ENCODE results near the gene DPP3. TPM values are rescaled to one million over a fixed set of nuclear protein-coding genes. Genes with fewer than 3 reads are reported as not detected.

Gene DPP3
- total RNA-seq, 1 experiment from 2014 or later: 86.7 TPM

GRCh38 chr11:66494458-66494857, 14.2 kb downstream of the DPP3 start:
- ChIA-PET CTCF (interaction anchor here (1.1 to 1.4 kb wide), 4 partner anchors 15 to 184 kb away, joined by 3 to 9 read pairs (median 6); partner anchors contain the start of genes DPP3 and RBM4B), POLR2A (no interaction called here)
- no peak for TF ChIP-seq NFATC4 (CRISPR knock-in tag; IDR thresholded peaks at IDR 0.05)
- TF ChIP-seq CDX4 (CRISPR knock-in tag; IDR thresholded peaks at IDR 0.05; ENCODE audit: borderline replicate concordance): no peak
- TF ChIP-seq NR3C1 (CRISPR knock-in tag; conservative IDR thresholded peaks at IDR 0.05; ENCODE audit: low read depth): no peak
- TF ChIP-seq CBFB (CRISPR knock-in tag; IDR thresholded peaks at IDR 0.05; ENCODE audit: low read depth): no peak
- no peak for TF ChIP-seq SMAD3 (CRISPR knock-in tag; IDR thresholded peaks at IDR 0.05; ENCODE audit: borderline replicate concordance)
- no peak for TF ChIP-seq NFE2L1 (CRISPR knock-in tag; IDR thresholded peaks at IDR 0.05)
- TF ChIP-seq HMGA2 (CRISPR knock-in tag; IDR thresholded peaks at IDR 0.05): no peak
- no peak for TF ChIP-seq ZMAT4 (CRISPR knock-in tag; IDR thresholded peaks at IDR 0.05)
- no peak for TF ChIP-seq USF1 (CRISPR knock-in tag; IDR thresholded peaks at IDR 0.05)
- TF ChIP-seq, protein P1, sequence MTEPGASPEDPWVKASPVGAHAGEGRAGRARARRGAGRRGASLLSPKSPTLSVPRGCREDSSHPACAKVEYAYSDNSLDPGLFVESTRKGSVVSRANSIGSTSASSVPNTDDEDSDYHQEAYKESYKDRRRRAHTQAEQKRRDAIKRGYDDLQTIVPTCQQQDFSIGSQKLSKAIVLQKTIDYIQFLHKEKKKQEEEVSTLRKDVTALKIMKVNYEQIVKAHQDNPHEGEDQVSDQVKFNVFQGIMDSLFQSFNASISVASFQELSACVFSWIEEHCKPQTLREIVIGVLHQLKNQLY (CRISPR knock-in tag; IDR thresholded peaks at IDR 0.05): no peak
- TF ChIP-seq, protein P2, sequence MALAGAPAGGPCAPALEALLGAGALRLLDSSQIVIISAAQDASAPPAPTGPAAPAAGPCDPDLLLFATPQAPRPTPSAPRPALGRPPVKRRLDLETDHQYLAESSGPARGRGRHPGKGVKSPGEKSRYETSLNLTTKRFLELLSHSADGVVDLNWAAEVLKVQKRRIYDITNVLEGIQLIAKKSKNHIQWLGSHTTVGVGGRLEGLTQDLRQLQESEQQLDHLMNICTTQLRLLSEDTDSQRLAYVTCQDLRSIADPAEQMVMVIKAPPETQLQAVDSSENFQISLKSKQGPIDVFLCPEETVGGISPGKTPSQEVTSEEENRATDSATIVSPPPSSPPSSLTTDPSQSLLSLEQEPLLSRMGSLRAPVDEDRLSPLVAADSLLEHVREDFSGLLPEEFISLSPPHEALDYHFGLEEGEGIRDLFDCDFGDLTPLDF (CRISPR knock-in tag; IDR thresholded peaks at IDR 0.05): no peak
- TF ChIP-seq FOXJ3 (CRISPR knock-in tag; IDR thresholded peaks at IDR 0.05; ENCODE audit: borderline replicate concordance): no peak
- no peak for TF ChIP-seq ZNF512 (CRISPR knock-in tag; IDR thresholded peaks at IDR 0.05; ENCODE audit: borderline replicate concordance)
- no peak for TF ChIP-seq TEAD4 (CRISPR knock-in tag; IDR thresholded peaks at IDR 0.05)

GRCh38 chr11:66494935-66495334, 14.7 kb downstream of the DPP3 start:
- H3K4me3 Mint-ChIP-seq: no peak overlapping the region
- no peaks in the 10 kb centered on the region for H3K27me3 Mint-ChIP-seq (ENCODE audit: low read depth)
- H3K36me3 Mint-ChIP-seq: peaks cover 25% of the 10 kb centered on the region
- no peak for TF ChIP-seq GABPB1 (CRISPR knock-in tag; IDR thresholded peaks at IDR 0.05)
- TF ChIP-seq ZNF512 (CRISPR knock-in tag; IDR thresholded peaks at IDR 0.05; ENCODE audit: borderline replicate concordance): no peak
- no peak for TF ChIP-seq STAT6 (CRISPR knock-in tag; conservative IDR thresholded peaks at IDR 0.05; ENCODE audit: low read depth)
- TF ChIP-seq, protein P3, sequence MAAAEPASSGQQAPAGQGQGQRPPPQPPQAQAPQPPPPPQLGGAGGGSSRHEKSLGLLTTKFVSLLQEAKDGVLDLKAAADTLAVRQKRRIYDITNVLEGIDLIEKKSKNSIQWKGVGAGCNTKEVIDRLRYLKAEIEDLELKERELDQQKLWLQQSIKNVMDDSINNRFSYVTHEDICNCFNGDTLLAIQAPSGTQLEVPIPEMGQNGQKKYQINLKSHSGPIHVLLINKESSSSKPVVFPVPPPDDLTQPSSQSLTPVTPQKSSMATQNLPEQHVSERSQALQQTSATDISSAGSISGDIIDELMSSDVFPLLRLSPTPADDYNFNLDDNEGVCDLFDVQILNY (CRISPR knock-in tag; IDR thresholded peaks at IDR 0.05): no peak
- TF ChIP-seq, protein P4, sequence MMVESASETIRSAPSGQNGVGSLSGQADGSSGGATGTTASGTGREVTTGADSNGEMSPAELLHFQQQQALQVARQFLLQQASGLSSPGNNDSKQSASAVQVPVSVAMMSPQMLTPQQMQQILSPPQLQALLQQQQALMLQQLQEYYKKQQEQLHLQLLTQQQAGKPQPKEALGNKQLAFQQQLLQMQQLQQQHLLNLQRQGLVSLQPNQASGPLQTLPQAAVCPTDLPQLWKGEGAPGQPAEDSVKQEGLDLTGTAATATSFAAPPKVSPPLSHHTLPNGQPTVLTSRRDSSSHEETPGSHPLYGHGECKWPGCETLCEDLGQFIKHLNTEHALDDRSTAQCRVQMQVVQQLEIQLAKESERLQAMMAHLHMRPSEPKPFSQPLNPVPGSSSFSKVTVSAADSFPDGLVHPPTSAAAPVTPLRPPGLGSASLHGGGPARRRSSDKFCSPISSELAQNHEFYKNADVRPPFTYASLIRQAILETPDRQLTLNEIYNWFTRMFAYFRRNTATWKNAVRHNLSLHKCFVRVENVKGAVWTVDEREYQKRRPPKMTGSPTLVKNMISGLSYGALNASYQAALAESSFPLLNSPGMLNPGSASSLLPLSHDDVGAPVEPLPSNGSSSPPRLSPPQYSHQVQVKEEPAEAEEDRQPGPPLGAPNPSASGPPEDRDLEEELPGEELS (CRISPR knock-in tag; IDR thresholded peaks at IDR 0.05): no peak
- TF ChIP-seq CBFB (CRISPR knock-in tag; IDR thresholded peaks at IDR 0.05; ENCODE audit: low read depth): no peak
- TF ChIP-seq SMAD4 (CRISPR knock-in tag; IDR thresholded peaks at IDR 0.05): no peak
- TF ChIP-seq ZMAT4 (CRISPR knock-in tag; IDR thresholded peaks at IDR 0.05): no peak
- no peak for TF ChIP-seq RELA (CRISPR knock-in tag; IDR thresholded peaks at IDR 0.05; ENCODE audit: borderline replicate concordance)
- no peak for TF ChIP-seq ZNF263 (CRISPR knock-in tag; IDR thresholded peaks at IDR 0.05; ENCODE audit: low read depth)
- H3K27ac Mint-ChIP-seq: no peak overlapping the region
- H3K4me1 Mint-ChIP-seq: peaks cover 6% of the 10 kb centered on the region
- no peaks in the 10 kb centered on the region for H3K9me3 Mint-ChIP-seq
- ChIA-PET POLR2A (no interaction called here), CTCF (interaction anchor here (0.6 to 1.4 kb wide), 5 partner anchors 15 to 183 kb away, joined by 3 to 9 read pairs (median 5); partner anchors contain the start of genes DPP3, MRPL11 and RBM4B)
- DNase-seq (ENCODE audit: low spot score) (peak; percentile 49), ATAC-seq (peak; percentile 31)

More at GRCh38 chr11:66494458-66494857, 14.2 kb downstream of the DPP3 start:
- Mint-ChIP-seq H3K36me3 (peaks cover 27% of the 10 kb centered on the region), H3K27me3 (ENCODE audit: low read depth) (no peaks in the 10 kb centered on the region), H3K4me1 (peaks cover 6% of the 10 kb centered on the region), H3K27ac (no peak overlapping the region), H3K4me3 (no peak overlapping the region), H3K9me3 (no peaks in the 10 kb centered on the region)
- ATAC-seq: no peak
- no peak for DNase-seq (ENCODE audit: low spot score)

Measured in WTC11 (cell line).